Dedifferentiated amniotic fluid mesenchymal stem cell (primary cell): ENCODE data around the gene STAP2.

Source experiments
- DNase-seq: peaks from one replicate; pipeline ENCODE4 v3.0.0-alpha.2; 2016; ENCODE audit errors: extremely low spot score

The STAP2 gene

GRCh38 chr19:4338441-4339355 lies at the start of gene STAP2:
Gene STAP2 (minus strand): TSS chr19:4338827. CDS start chr19:4338753, 74 bp downstream.
- no peak for DNase-seq

- DNase-seq, result no peak
These were observed 47.6 kb upstream of the STAP2 start for GRCh38 chr19:4386041-4386782.

- DNase-seq, result no peak
These were observed 46.8 kb upstream of the STAP2 start for GRCh38 chr19:4385291-4386040.

- no peak for DNase-seq
These were observed 41.7 kb upstream of the STAP2 start for GRCh38 chr19:4380254-4380727.

GRCh38 chr19:4379383-4380253 lies 41.0 kb upstream of the STAP2 start:
- DNase-seq, result no peak

- no peak for DNase-seq
These were observed 40.3 kb upstream of the STAP2 start for GRCh38 chr19:4378886-4379285.

- DNase-seq, result no peak
These were observed 38.6 kb upstream of the STAP2 start for GRCh38 chr19:4376991-4377781.

- no peak for DNase-seq
These were observed 38.0 kb upstream of the STAP2 start for GRCh38 chr19:4376671-4376990.

- DNase-seq, result no peak
These were observed 37.5 kb upstream of the STAP2 start for GRCh38 chr19:4376028-4376670.

- peak; percentile 38 for DNase-seq
These were observed 36.8 kb upstream of the STAP2 start for GRCh38 chr19:4375164-4376027.

GRCh38 chr19:4374498-4375163 lies 36.0 kb upstream of the STAP2 start:
- DNase-seq, result peak; percentile 63

GRCh38 chr19:4373601-4374497 lies 35.2 kb upstream of the STAP2 start:
- DNase-seq, result no peak

- DNase-seq, result no peak
These were observed 34.4 kb upstream of the STAP2 start for GRCh38 chr19:4373013-4373367.

- DNase-seq, result no peak
These were observed 33.8 kb upstream of the STAP2 start for GRCh38 chr19:4372165-4373012.

GRCh38 chr19:4371247-4372164 lies 32.9 kb upstream of the STAP2 start:
- DNase-seq, result peak; percentile 66
